Peyer's patch (tissue), 4 donors: Measurements from ENCODE around the gene HK2.

ENCODE experiments used
- POLR2A ChIP-seq, 2 donors: fragments of 450-650 bp; IDR thresholded peaks; one replicate each; pipeline ENCODE4 v1.5.1; 2017; ENCODE audit warnings: antibody characterized with exemption in 2 of 2, mild to moderate bottlenecking in 2 of 2, moderate library complexity in 2 of 2
- TF ChIP-seq, protein P1 (sequence below), 6 experiments: fragments of 450-650 bp in 4 of 6; fragments of 200-600 bp in 2 of 6; sonication (generic) in 1 of 6; IDR thresholded peaks; one replicate each; pipeline ENCODE4 v1.5.1; 2017 to 2019; ENCODE audit warnings: antibody characterized with exemption in 6 of 6, mild to moderate bottlenecking in 3 of 6, moderate library complexity in 1 of 6

- TF ChIP-seq, protein P1, sequence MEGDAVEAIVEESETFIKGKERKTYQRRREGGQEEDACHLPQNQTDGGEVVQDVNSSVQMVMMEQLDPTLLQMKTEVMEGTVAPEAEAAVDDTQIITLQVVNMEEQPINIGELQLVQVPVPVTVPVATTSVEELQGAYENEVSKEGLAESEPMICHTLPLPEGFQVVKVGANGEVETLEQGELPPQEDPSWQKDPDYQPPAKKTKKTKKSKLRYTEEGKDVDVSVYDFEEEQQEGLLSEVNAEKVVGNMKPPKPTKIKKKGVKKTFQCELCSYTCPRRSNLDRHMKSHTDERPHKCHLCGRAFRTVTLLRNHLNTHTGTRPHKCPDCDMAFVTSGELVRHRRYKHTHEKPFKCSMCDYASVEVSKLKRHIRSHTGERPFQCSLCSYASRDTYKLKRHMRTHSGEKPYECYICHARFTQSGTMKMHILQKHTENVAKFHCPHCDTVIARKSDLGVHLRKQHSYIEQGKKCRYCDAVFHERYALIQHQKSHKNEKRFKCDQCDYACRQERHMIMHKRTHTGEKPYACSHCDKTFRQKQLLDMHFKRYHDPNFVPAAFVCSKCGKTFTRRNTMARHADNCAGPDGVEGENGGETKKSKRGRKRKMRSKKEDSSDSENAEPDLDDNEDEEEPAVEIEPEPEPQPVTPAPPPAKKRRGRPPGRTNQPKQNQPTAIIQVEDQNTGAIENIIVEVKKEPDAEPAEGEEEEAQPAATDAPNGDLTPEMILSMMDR (IDR thresholded peaks at IDR 0.05), result no peak
- no peak for TF ChIP-seq POLR2A (IDR thresholded peaks at IDR 0.05)
These were observed 44.0 kb downstream of the HK2 start for GRCh38 chr2:74877781-74878433.
